Stomach smooth muscle (tissue), 2 donors: ENCODE data around the gene MARCHF6.
A peak's percentile ranks its signal among the peaks of the same experiment; 100 is the strongest.
"Not testable (repeated sequence)": the region's sequence is repeated elsewhere in the genome, so short reads cannot be mapped to it uniquely, and the experiment has no call there.

Source experiments
- H3K27ac ChIP-seq: one replicate; pipeline ENCODE4 v1.7.0; 2013; ENCODE audit warnings: mild to moderate bottlenecking, low read length, inconsistent platforms
- H3K27me3 ChIP-seq, 2 donors: one replicate each; pipeline ENCODE4 v1.7.0; 2013; ENCODE audit warnings: low read length in 2 of 2; ENCODE audit not compliant: insufficient read depth in 2 of 2, control insufficient read depth in 1 of 2
- H3K36me3 ChIP-seq, 2 donors: one replicate each; pipeline ENCODE4 v1.7.0; 2013; ENCODE audit warnings: low read length in 2 of 2; ENCODE audit not compliant: control insufficient read depth in 2 of 2, insufficient read depth in 2 of 2
- H3K4me1 ChIP-seq: one replicate; pipeline ENCODE4 v1.7.0; 2013; ENCODE audit warnings: low read length; ENCODE audit not compliant: control insufficient read depth, insufficient read depth
- H3K4me3 ChIP-seq, 2 donors: one replicate each; pipeline ENCODE4 v1.7.0; 2013; ENCODE audit warnings: low read length in 2 of 2
- H3K9ac ChIP-seq, 2 donors: one replicate each; pipeline ENCODE4 v1.7.0; 2013; ENCODE audit warnings: low read length in 2 of 2, mild to moderate bottlenecking in 1 of 2
- H3K9me3 ChIP-seq, 2 donors: one replicate each; pipeline ENCODE4 v1.7.0; 2013; ENCODE audit warnings: low read length in 2 of 2; ENCODE audit not compliant: control insufficient read depth in 2 of 2
- donor health status: healthy.
- donor health status: Pancreatic carcinoma.

MARCHF6 gene

DNA sequence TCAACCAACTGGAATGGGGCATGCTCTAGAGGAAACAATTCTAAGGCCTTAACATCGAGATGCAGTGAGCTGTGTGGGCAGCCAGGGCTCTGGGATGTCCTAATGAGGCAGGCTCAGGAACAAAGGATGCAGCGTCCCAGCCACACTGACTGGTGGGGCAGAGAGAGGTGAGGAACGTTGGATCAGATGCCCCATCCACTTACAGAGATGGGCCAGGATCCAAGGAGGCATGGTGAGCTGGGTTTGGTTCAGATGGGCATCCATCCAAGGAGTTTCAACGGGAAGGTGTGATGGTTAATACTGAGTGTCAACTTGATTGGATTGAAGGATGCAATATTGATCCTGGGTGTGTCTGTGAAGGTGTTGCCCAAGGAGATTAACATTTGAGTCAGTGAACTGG, 15.5 kb upstream of the MARCHF6 start:
- Histone ChIP-seq H3K36me3 (no peaks in the 10 kb centered on the region), H3K4me3 (no peak overlapping the region), H3K4me1 (peaks cover 6% of the 10 kb centered on the region), H3K9me3 (no peaks in the 10 kb centered on the region), H3K9ac (no peak overlapping the region), H3K27ac (no peak overlapping the region), H3K27me3 (no peaks in the 10 kb centered on the region)

DNA sequence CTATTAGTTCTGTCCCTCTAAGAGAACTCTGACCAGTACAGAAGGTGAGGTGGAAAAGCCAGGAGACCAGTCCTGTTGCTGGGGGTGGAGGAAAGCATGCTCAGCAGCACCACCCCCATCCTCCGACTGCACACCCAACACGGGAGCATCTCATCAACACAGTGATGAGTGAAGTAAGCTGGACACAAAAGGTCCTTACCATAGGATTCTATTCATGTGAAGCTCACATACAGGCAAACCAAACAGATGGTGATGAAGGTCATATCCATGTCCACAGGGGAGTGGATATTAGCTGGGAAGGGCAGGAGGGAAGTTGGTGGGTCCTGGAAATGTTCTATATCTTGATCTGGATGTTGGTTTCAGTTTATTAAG, 14.8 kb upstream of the MARCHF6 start:
- Histone ChIP-seq H3K4me1 (peaks cover 3% of the 10 kb centered on the region), H3K27ac (no peak overlapping the region), H3K36me3 (no peaks in the 10 kb centered on the region), H3K9ac (no peak overlapping the region), H3K4me3 (peak overlapping the region in 1 of 2 donors; percentile 29), H3K27me3 (no peaks in the 10 kb centered on the region), H3K9me3 (no peaks in the 10 kb centered on the region)

DNA sequence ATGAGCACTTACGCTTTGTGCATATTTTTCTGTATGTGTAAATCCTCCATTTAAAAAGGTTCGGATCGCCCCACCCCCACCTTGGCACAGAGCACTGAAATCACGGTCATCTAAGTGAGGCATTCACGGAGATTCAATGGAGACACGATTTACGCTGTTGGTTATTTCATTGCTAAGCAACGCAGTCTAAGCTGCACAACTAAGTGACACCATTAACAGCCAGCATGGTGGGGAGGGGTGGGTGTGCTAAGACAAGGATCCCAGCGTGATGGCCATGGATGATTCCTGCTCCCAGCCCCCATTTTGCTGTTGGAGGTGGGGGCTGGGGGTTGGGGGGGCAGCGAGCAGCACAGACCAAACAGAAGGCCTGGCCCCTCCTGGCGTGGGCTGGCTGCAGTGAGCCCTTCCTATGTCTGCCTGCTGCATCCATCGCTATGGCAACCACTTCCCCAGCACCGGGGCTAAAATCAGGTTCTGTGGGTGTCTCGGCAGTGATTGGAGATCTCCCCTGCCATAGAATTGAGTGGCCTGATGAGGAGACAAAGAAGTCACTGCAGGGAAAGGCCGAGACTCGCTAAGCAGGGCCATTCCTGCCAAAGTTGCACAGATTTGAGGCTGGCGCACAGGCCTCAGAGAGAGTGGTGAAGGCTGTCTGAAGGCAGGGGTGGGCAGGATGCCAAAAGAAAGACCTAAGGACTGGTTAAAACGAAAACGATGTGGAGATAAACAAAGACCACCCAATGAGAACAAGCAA, 14.3 kb upstream of the MARCHF6 start:
- Histone ChIP-seq H3K9ac (no peak overlapping the region), H3K27me3 (no peaks in the 10 kb centered on the region), H3K9me3 (no peaks in the 10 kb centered on the region), H3K4me3 (peak overlapping the region in 1 of 2 donors; percentile 29), H3K36me3 (no peaks in the 10 kb centered on the region), H3K4me1 (peaks cover 3% of the 10 kb centered on the region), H3K27ac (no peak overlapping the region)

- Histone ChIP-seq H3K9ac (no peak overlapping the region), H3K27ac (no peak overlapping the region), H3K36me3 (no peaks in the 10 kb centered on the region), H3K4me3 (no peak overlapping the region), H3K4me1 (no peaks in the 10 kb centered on the region), H3K27me3 (no peaks in the 10 kb centered on the region), H3K9me3 (no peaks in the 10 kb centered on the region)
These were observed 13.5 kb upstream of the MARCHF6 start for GRCh38 chr5:10339958-10340357.

- H3K27ac ChIP-seq, result no peak overlapping the region
- H3K36me3 ChIP-seq, result no peaks in the 10 kb centered on the region
- H3K4me1 ChIP-seq, result no peaks in the 10 kb centered on the region
- H3K27me3 ChIP-seq, result no peaks in the 10 kb centered on the region
- H3K9ac ChIP-seq, result no peak overlapping the region
- H3K4me3 ChIP-seq, result no peak overlapping the region
- H3K9me3 ChIP-seq, result no peaks in the 10 kb centered on the region
These were observed 10.0 kb upstream of the MARCHF6 start for GRCh38 chr5:10343486-10343885.

DNA sequence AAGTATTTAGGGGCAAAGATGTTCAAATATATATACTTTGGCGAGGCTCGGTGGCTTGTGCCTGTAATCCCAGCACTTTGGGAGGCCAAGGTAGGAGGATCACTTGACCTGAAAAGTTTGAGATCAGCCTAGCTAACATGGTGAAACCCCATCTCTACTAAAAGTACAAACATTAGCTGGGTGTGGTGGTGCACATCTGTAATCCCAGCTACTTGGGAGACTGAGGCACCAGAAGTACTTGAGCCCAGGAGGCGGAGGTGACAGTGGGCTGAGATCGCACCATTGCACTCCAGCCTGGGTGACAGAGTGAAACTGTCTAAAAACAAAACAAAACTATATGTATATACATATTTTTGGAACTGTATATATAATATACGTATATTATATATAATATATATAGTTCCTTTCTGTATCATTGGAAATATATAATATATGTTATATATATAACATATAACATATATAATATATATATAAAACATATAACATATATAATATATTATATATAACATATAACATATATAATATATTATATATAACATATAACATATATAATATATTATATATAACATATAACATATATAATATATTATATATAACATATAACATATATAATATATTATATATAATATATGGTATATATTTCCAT, 8.9 kb upstream of the MARCHF6 start:
- H3K9ac ChIP-seq, H3K4me1 ChIP-seq, H3K9me3 ChIP-seq, H3K36me3 ChIP-seq, H3K27ac ChIP-seq, H3K27me3 ChIP-seq, H3K4me3 ChIP-seq: not testable (repeated sequence)

GRCh38 chr5:10348258-10348657, 5.2 kb upstream of the MARCHF6 start:
- Histone ChIP-seq H3K27ac (no peak overlapping the region), H3K27me3 (no peaks in the 10 kb centered on the region), H3K4me3 (no peak overlapping the region), H3K36me3 (no peaks in the 10 kb centered on the region), H3K4me1 (peaks cover 4% of the 10 kb centered on the region), H3K9ac (no peak overlapping the region), H3K9me3 (no peaks in the 10 kb centered on the region)

DNA sequence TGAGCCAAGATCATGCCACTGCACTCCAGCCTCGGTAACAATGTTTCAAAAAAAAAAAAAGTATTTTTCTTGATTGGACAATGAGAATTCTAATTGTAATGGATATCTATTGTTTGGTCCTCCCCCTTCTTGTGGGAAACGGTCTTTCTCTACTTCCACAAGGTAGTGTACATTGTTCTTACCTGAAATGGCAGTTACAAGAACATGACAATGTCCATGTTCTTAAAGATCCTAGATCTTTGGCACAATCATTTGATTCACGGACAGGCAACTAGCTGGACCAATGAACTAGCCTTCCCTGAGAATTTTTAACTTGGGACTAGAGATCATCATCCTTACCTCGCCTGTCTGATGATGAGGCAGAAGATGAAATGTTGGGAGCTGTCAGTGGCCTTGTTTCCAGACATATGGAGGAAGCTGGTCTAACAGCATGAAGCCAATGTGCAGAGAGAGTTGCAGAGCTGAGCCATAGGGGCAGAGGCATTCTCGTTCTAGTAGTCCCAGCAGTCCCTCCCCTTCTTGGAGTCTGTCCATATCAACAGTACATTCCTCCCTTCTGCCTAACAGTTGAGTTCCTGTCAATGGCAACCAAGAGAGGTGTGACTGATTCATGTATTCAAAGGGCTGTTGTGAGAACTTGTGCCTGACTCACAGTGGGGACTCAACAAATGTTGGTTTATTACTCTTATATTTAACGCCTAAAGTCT, 2.1 kb upstream of the MARCHF6 start:
- Histone ChIP-seq H3K9ac (no peak overlapping the region), H3K27me3 (no peaks in the 10 kb centered on the region), H3K4me1 (peaks cover 4% of the 10 kb centered on the region), H3K4me3 (no peak overlapping the region), H3K27ac (peak overlapping the region; percentile 93), H3K36me3 (no peaks in the 10 kb centered on the region), H3K9me3 (no peaks in the 10 kb centered on the region)

DNA sequence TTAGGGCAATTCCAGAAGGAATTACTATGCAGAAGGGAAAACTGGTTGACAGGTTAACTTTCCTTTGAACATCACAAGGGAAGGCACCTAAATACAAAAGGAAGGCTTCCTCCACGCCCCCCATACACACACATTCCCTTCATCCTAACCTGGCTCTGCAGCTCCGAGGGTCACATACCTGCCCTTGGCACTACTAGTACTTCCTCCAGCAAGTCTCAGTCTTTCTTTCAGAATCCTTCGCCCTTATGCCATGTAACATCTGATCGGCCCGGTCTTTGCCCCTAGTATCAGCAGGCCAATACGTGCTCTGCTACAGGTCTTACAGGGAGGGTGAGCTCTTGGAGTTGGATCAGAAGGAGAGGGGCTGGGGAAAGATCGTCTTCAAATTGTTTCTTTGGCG, 1.6 kb upstream of the MARCHF6 start:
- H3K36me3 ChIP-seq, result no peaks in the 10 kb centered on the region
- no peaks in the 10 kb centered on the region for H3K27me3 ChIP-seq
- peaks cover 4% of the 10 kb centered on the region for H3K4me1 ChIP-seq
- peak overlapping the region in 1 of 2 donors; percentile 84 for H3K9ac ChIP-seq
- no peak overlapping the region for H3K4me3 ChIP-seq
- H3K27ac ChIP-seq, result peak overlapping the region; percentile 93
- H3K9me3 ChIP-seq, result no peaks in the 10 kb centered on the region

GRCh38 chr5:10352430-10353240, 860 bp upstream of the MARCHF6 start:
- Histone ChIP-seq H3K4me1 (peaks cover 4% of the 10 kb centered on the region), H3K4me3 (peak overlapping the region; percentile 83 to 90), H3K27me3 (no peaks in the 10 kb centered on the region), H3K27ac (peak overlapping the region; percentile 93), H3K9ac (peak overlapping the region; percentile 84), H3K36me3 (no peaks in the 10 kb centered on the region), H3K9me3 (no peaks in the 10 kb centered on the region)
